ENCODE results near the gene C20orf144.

DNA sequence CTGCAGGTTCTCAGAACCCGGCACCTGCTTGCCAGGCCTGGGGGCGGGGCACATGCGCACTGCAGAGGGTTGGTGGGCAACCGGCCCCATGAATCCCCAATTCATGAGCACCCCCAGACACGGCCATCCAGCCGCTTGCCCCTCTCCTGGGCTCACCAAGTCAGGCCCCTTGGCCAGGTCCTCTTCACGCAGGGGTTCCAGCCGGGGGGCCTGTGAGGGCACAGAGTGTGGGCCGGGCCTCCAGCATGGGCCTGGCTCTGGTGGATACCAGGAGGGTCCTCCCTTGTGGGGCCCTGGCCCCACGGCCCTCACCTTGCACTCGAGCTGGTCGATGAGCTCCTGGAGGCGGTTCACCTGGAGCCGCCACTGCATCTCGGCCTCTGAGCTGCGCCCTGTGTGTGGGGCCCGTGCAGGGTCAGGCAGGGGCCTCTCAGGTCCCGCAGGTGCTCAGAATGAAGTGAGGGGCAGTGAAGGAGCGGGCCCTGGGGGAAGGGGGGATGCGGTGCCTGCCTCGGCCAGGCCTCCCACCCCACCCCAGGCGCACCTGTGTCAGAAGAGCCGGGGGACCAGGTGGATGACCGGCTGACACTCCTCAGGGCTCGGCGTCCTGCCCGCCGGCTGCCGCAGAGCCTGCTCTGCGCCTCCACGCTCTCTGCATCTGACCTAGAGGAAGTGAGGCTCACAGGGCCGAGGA lies 2.6 kb upstream of the C20orf144 start:
- TF ChIP-seq, protein P1, sequence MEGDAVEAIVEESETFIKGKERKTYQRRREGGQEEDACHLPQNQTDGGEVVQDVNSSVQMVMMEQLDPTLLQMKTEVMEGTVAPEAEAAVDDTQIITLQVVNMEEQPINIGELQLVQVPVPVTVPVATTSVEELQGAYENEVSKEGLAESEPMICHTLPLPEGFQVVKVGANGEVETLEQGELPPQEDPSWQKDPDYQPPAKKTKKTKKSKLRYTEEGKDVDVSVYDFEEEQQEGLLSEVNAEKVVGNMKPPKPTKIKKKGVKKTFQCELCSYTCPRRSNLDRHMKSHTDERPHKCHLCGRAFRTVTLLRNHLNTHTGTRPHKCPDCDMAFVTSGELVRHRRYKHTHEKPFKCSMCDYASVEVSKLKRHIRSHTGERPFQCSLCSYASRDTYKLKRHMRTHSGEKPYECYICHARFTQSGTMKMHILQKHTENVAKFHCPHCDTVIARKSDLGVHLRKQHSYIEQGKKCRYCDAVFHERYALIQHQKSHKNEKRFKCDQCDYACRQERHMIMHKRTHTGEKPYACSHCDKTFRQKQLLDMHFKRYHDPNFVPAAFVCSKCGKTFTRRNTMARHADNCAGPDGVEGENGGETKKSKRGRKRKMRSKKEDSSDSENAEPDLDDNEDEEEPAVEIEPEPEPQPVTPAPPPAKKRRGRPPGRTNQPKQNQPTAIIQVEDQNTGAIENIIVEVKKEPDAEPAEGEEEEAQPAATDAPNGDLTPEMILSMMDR (IDR thresholded peaks at IDR 0.05), result no peak
- no peak for TF ChIP-seq POLR2A (IDR thresholded peaks at IDR 0.05)

All from body of pancreas (tissue), 4 donors.